AG04450 (cell line): ENCODE measurements around the gene OGA. TPM values are rescaled to one million over a fixed set of nuclear protein-coding genes. Genes with fewer than 3 reads are reported as not detected.

Experiments used
- CTCF ChIA-PET: fragments of 300-600, 350-600 bp; formaldehyde crosslinking; extraction: SDS; loops from one replicate; lab custom pipeline; 2022; ENCODE audit warnings: antibody characterized with exemption, inconsistent platforms; lab: Charles Lee
- POLR2A ChIA-PET: fragments of 350-600 bp; formaldehyde crosslinking; extraction: SDS; loops from one replicate; lab custom pipeline; 2021; ENCODE audit warnings: antibody characterized with exemption, inconsistent platforms; lab: Yijun Ruan, JAX
- DNase-seq: peaks from one replicate; pipeline ENCODE4 v3.0.0-alpha.2; 2011; ENCODE audit warnings: low read depth, low spot score
- H3K27ac ChIP-seq: one replicate; pipeline ENCODE4 v1.5.1; 2012; ENCODE audit warnings: low read depth, low read length, control low read depth
- H3K27me3 ChIP-seq: one replicate; pipeline ENCODE4 v1.6.0; 2012; ENCODE audit warnings: low read length; ENCODE audit not compliant: control insufficient read depth, insufficient read depth
- H3K4me3 ChIP-seq: 2 replicates; pipeline ENCODE4 v1.5.1; 2011; ENCODE audit warnings: mild to moderate bottlenecking, low read depth, low read length, control low read depth
- H3K9me3 ChIP-seq: 2 replicates; pipeline ENCODE4 v1.5.1; 2012; ENCODE audit warnings: low read length; ENCODE audit not compliant: control insufficient read depth, insufficient read depth
- CTCF ChIP-seq: IDR thresholded peaks from 2 replicates; pipeline ENCODE4 v1.5.1; 2011; ENCODE audit warnings: low read depth, low read length, control low read depth, inconsistent platforms
- polyA plus RNA-seq: library from polyadenylated mRNA; depleted of rRNA; stranded (reverse); fragments of >200 nt; gene quantifications from 2 replicates; pipeline ENCODE4 v1.2.3, GENCODE V29; 2011

OGA gene
- polyA plus RNA-seq, 1 experiment: 82.6 TPM

- TF ChIP-seq CTCF: no peak
- no peak overlapping the region for H3K4me3 ChIP-seq
- H3K27ac ChIP-seq: no peak overlapping the region
- H3K27me3 ChIP-seq: no peaks in the 10 kb centered on the region
- no peaks in the 10 kb centered on the region for H3K9me3 ChIP-seq
- POLR2A ChIA-PET: interaction anchor here (1.8 to 3.2 kb wide), 2 partner anchors 21 to 41 kb away, joined by 7 to 17 read pairs; partner anchors contain the start of gene OGA
- CTCF ChIA-PET: interaction anchor here (1.0 to 6.3 kb wide), 8 partner anchors 12 to 270 kb away, joined by 3 to 256 read pairs (median 22); no protein-coding TSS in a partner anchor
- no peak for DNase-seq
These were observed 20.8 kb upstream of the OGA start for GRCh38 chr10:101839002-101839401.

GRCh38 chr10:101838416-101838970 is 20.2 kb upstream of the OGA start:
- Histone ChIP-seq H3K27me3 (no peaks in the 10 kb centered on the region), H3K9me3 (no peaks in the 10 kb centered on the region), H3K27ac (no peak overlapping the region), H3K4me3 (no peak overlapping the region)
- ChIA-PET POLR2A (no interaction called here), CTCF (interaction anchor here (0.5 to 4.3 kb wide), 5 partner anchors 12 to 640 kb away, joined by 3 to 91 read pairs (median 4); no protein-coding TSS in a partner anchor)
- TF ChIP-seq CTCF: no peak
- DNase-seq: no peak

GRCh38 chr10:101837748-101838147 is 19.5 kb upstream of the OGA start:
- H3K9me3 ChIP-seq: no peaks in the 10 kb centered on the region
- H3K4me3 ChIP-seq: no peak overlapping the region
- no peaks in the 10 kb centered on the region for H3K27me3 ChIP-seq
- TF ChIP-seq CTCF: no peak
- POLR2A ChIA-PET: no interaction called here
- DNase-seq: no peak
- CTCF ChIA-PET: interaction anchor here (0.5 to 4.3 kb wide), 5 partner anchors 121 to 640 kb away, joined by 3 to 91 read pairs (median 3); no protein-coding TSS in a partner anchor
- no peak overlapping the region for H3K27ac ChIP-seq

- Histone ChIP-seq H3K27ac (no peak overlapping the region), H3K4me3 (no peak overlapping the region), H3K9me3 (no peaks in the 10 kb centered on the region; the same call in 1 of the 2 replicates), H3K27me3 (no peaks in the 10 kb centered on the region)
- POLR2A ChIA-PET: interaction anchor here (0.6 to 1.1 kb wide), 3 partner anchors 21 to 175 kb away, joined by 3 read pairs; no protein-coding TSS in a partner anchor
- TF ChIP-seq CTCF: no peak
- DNase-seq: no peak
- CTCF ChIA-PET: interaction anchor here (0.6 to 4.3 kb wide), 21 partner anchors 8 to 238 kb away, joined by 3 to 91 read pairs (median 4); partner anchors contain the start of gene OGA
These were observed 17.1 kb upstream of the OGA start for GRCh38 chr10:101835362-101835761.

GRCh38 chr10:101834341-101834740 is 16.1 kb upstream of the OGA start:
- no peak for TF ChIP-seq CTCF
- POLR2A ChIA-PET: no interaction called here
- Histone ChIP-seq H3K27me3 (no peaks in the 10 kb centered on the region), H3K4me3 (no peak overlapping the region), H3K9me3 (no peaks in the 10 kb centered on the region; the same call in 1 of the 2 replicates), H3K27ac (no peak overlapping the region)
- CTCF ChIA-PET: interaction anchor here (0.6 to 4.3 kb wide), 4 partner anchors 57 to 239 kb away, joined by 4 to 91 read pairs (median 13); no protein-coding TSS in a partner anchor
- no peak for DNase-seq
